Measurements from ENCODE around the gene ZNF135. TPM values are rescaled to one million over a fixed set of nuclear protein-coding genes. Genes with fewer than 3 reads are reported as not detected.

The ZNF135 gene
- total RNA-seq (2013; cell fraction: nucleolus; rRNA removed) = 0.17 and 0.25 TPM in 2 replicates
- not detected in 2 replicates for total RNA-seq (2014; rRNA removed)
- total RNA-seq (2014; rRNA removed; fragmentation: Illumina TruSeq; extraction: Trizol) = not detected in 2 replicates
- total RNA-seq (2021) = 0.05 TPM in 1 of 2 replicates, not detected in the other
- not detected for polyA plus RNA-seq (2011; ENCODE audit: low read depth)
- polyA plus RNA-seq (2011; rRNA removed) = 0.04 TPM in 2 replicates
- polyA plus RNA-seq (2011; cell fraction: cytosol; rRNA removed) = not detected in 2 replicates
- polyA plus RNA-seq (2011; cell fraction: nucleus; rRNA removed) = 0.07 and 0.09 TPM in 2 replicates
- not detected in 2 replicates for polyA plus RNA-seq (2012)
- polyA plus RNA-seq (2014; fragmentation: Illumina TruSeq; extraction: Trizol) = not detected in 2 replicates
- polyA plus RNA-seq (2014; fragmentation: Nextera tagmentation; extraction: Ambion mirVana) = not detected
- polyA plus RNA-seq (2014; rRNA removed) = not detected in 2 replicates
- not detected for polyA plus RNA-seq (2016; fragmentation: Nextera tagmentation; extraction: Ambion mirVana)
- not detected in 2 replicates for polyA minus RNA-seq (2011; rRNA and poly(A)+ RNA removed)
- polyA minus RNA-seq (2011; cell fraction: cytosol; rRNA and poly(A)+ RNA removed) = not detected in 2 replicates
- not detected in 2 replicates for polyA minus RNA-seq (2011; cell fraction: nucleus; rRNA and poly(A)+ RNA removed)
- Bru-seq, nascent RNA = percentile 7 among the genes with signal in this experiment
- BruChase-seq, experiment 1, labeled RNA remaining after a 6-hour chase = percentile 8 among the genes with signal in this experiment
- BruChase-seq, experiment 2, labeled RNA remaining after a 2-hour chase = not detected
- long read RNA-seq, experiment 1 = 0 reads
- long read RNA-seq, experiment 2 = 0 reads

- H2AFZ ChIP-seq (ENCODE audit: control insufficient read depth, low read depth, low read length) = no peak within 1 kb of the TSS
- TF ChIP-seq ZNF217 (IDR thresholded peaks at IDR 0.05) = no peak
- TF ChIP-seq, protein P1, sequence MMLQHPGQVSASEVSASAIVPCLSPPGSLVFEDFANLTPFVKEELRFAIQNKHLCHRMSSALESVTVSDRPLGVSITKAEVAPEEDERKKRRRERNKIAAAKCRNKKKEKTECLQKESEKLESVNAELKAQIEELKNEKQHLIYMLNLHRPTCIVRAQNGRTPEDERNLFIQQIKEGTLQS (IDR thresholded peaks at IDR 0.05; ENCODE audit: borderline replicate concordance, extremely low read depth, low read depth, low read length) = no peak
- TF ChIP-seq CUX1 (IDR thresholded peaks at IDR 0.05; ENCODE audit: insufficient replicate concordance, low read depth, low read length) = no peak
- H3K9me3 ChIP-seq (replicated peaks; ENCODE audit: control insufficient read depth, insufficient read depth, low read length) = peaks cover 8% of the 10 kb centered on the region; the same call in 2 of the 3 replicates
- no peak within 1 kb of the TSS for H3K27ac ChIP-seq (ENCODE audit: control insufficient read depth, insufficient read depth)
- H3K27me3 ChIP-seq (replicated peaks in 1 of 2; ENCODE audit: control insufficient read depth in 2 of 2, insufficient read depth in 2 of 2, low read length in 1 of 2) = no peaks in the 10 kb centered on the region
- no peaks in the 10 kb centered on the region for H3K4me1 ChIP-seq (ENCODE audit: control insufficient read depth, insufficient read depth, low read length)
- FAIRE-seq = no peak
- no peak for DNase-seq (ENCODE audit: low read depth, low spot score)
- 37% methylated on average over 41 of the region's 62 CpGs for WGBS (ENCODE audit: insufficient coverage, insufficient replicate concordance, low lambda C conversion rate, missing lambda C conversion rate)
- no peaks in the 10 kb centered on the region for H3K36me3 ChIP-seq (ENCODE audit: control insufficient read depth in 2 of 2, insufficient read depth in 2 of 2, low read length in 1 of 2)
- no peak for ATAC-seq
- no peak within 1 kb of the TSS for H3K4me3 ChIP-seq
- ChIA-PET RAD21 (ENCODE audit: unreplicated experiment) (no interaction called here), POLR2A (no interaction called here), SMC1A (ENCODE audit: uncharacterized antibody, unreplicated experiment) (no interaction called here), CTCF (no interaction called here)
- H4K20me1 ChIP-seq (ENCODE audit: control insufficient read depth, insufficient read depth) = no peaks in the 10 kb centered on the region
- H3K9ac ChIP-seq (ENCODE audit: control insufficient read depth, insufficient read depth, low read length) = no peak within 1 kb of the TSS
- no peaks in the 10 kb centered on the region for H3K79me2 ChIP-seq (ENCODE audit: control insufficient read depth, insufficient read depth, low read length)
- no peak within 1 kb of the TSS for H3K4me2 ChIP-seq (ENCODE audit: control insufficient read depth, insufficient read depth)
- intact Hi-C loops (cut with micrococcal nuclease; ENCODE audit: unreplicated experiment) = no loop called here
- in situ Hi-C loops (cut with MboI) = no loop called here
- BruUV-seq (replicated peaks) = no TSS peak
These were observed at the start of gene ZNF135 for GRCh38 chr19:58059003-58059670. Gene ZNF135 (plus strand): TSS chr19:58059282. CDS start chr19:58060003, 721 bp downstream.
